ENCODE measurements around the gene HAND2. TPM values are rescaled to one million over a fixed set of nuclear protein-coding genes. Genes with fewer than 3 reads are reported as not detected.

HAND2 gene
- total RNA-seq, 1 donor from 2014 or later = not detected

- peak in 1 of 2 donors; percentile 60 for DNase-seq (ENCODE audit: low spot score in 2 of 2)
- FAIRE-seq = no peak
Observed at GRCh38 chr4:173505924-173506518, 24.0 kb downstream of the HAND2 start.

- no peak for FAIRE-seq
- peak in 1 of 2 donors; percentile 10 for DNase-seq (ENCODE audit: low spot score in 2 of 2)
Observed at GRCh38 chr4:173504181-173504503, 25.9 kb downstream of the HAND2 start.

GRCh38 chr4:173503330-173504180, 26.5 kb downstream of the HAND2 start:
- DNase-seq (ENCODE audit: low spot score in 2 of 2) = peak in 1 of 2 donors; percentile 17
- no peak for FAIRE-seq

GRCh38 chr4:173502282-173502681, 27.7 kb downstream of the HAND2 start:
- DNase-seq (ENCODE audit: low spot score in 2 of 2) = no peak
- no peak for FAIRE-seq

- DNase-seq (ENCODE audit: low spot score in 2 of 2) (peak in 1 of 2 donors; percentile 12), FAIRE-seq (no peak)
Observed at GRCh38 chr4:173501592-173502150, 28.4 kb downstream of the HAND2 start.

- no peak for FAIRE-seq
- DNase-seq (ENCODE audit: low spot score in 2 of 2) = peak in 1 of 2 donors; percentile 15
Observed at GRCh38 chr4:173500841-173501591, 29.0 kb downstream of the HAND2 start.

GRCh38 chr4:173499658-173500535, 30.1 kb downstream of the HAND2 start:
- DNase-seq (ENCODE audit: low spot score in 2 of 2) = no peak
- no peak for FAIRE-seq

- DNase-seq (ENCODE audit: low spot score in 2 of 2) (no peak), FAIRE-seq (no peak)
Observed at GRCh38 chr4:173498771-173499170, 31.3 kb downstream of the HAND2 start.

GRCh38 chr4:173498023-173498422, 32.0 kb downstream of the HAND2 start:
- no peak for FAIRE-seq
- no peak for DNase-seq (ENCODE audit: low spot score in 2 of 2)

- DNase-seq (ENCODE audit: low spot score in 2 of 2) = peak in 1 of 2 donors; percentile 60
- FAIRE-seq = no peak
Observed at GRCh38 chr4:173494013-173494970, 35.7 kb downstream of the HAND2 start.

- DNase-seq (ENCODE audit: low spot score in 2 of 2) (no peak), FAIRE-seq (no peak)
Observed at GRCh38 chr4:173493041-173493440, 37.0 kb downstream of the HAND2 start.

- FAIRE-seq (no peak), DNase-seq (ENCODE audit: low spot score in 2 of 2) (no peak)
Observed at GRCh38 chr4:173492315-173492714, 37.7 kb downstream of the HAND2 start.

- FAIRE-seq (no peak), DNase-seq (ENCODE audit: low spot score in 2 of 2) (no peak)
Observed at GRCh38 chr4:173490817-173491528, 39.1 kb downstream of the HAND2 start.

- DNase-seq (ENCODE audit: low spot score in 2 of 2) = no peak
- FAIRE-seq = no peak
Observed at GRCh38 chr4:173490256-173490655, 39.8 kb downstream of the HAND2 start.

- FAIRE-seq = no peak
Observed at GRCh38 chr4:173489514-173489913, 40.5 kb downstream of the HAND2 start.

GRCh38 chr4:173488656-173489055, 41.4 kb downstream of the HAND2 start:
- FAIRE-seq = no peak
- no peak for DNase-seq (ENCODE audit: low spot score in 2 of 2)

More at GRCh38 chr4:173489514-173489913, 40.5 kb downstream of the HAND2 start:
- no peak for DNase-seq (ENCODE audit: low spot score in 2 of 2)

- FAIRE-seq (no peak), DNase-seq (ENCODE audit: low spot score in 2 of 2) (no peak)
Observed at GRCh38 chr4:173488074-173488473, 42.0 kb downstream of the HAND2 start.

- DNase-seq (ENCODE audit: low spot score in 2 of 2) (no peak), FAIRE-seq (no peak)
Observed at GRCh38 chr4:173486714-173487392, 43.2 kb downstream of the HAND2 start.

Measured in frontal cortex (tissue), 4 donors.